Panc1 (cell line): Measurements from ENCODE around the gene TNFRSF17. TPM values are rescaled to one million over a fixed set of nuclear protein-coding genes. Genes with fewer than 3 reads are reported as not detected.
"Not testable (repeated sequence)": the region's sequence is repeated elsewhere in the genome, so short reads cannot be mapped to it uniquely, and the experiment has no call there.

ENCODE experiments used
- ATAC-seq: fragments of 200-7000 bp; cut with Tn5 transposase; 2 replicates; pipeline ENCODE4 v1.9.1; 2020; ENCODE audit warnings: mild to moderate bottlenecking, moderate library complexity
- BruUV-seq: library from RNA; stranded (reverse); fragments of 400-500 nt; replicated peaks from 2 replicates; lab custom pipeline; 2021; lab: Mats Ljungman, UMichigan
- CTCF ChIA-PET: fragments of 300-600 bp; sonication (Branson Sonifier 250); formaldehyde crosslinking; loops from one replicate; lab custom pipeline; 2022; ENCODE audit warnings: antibody characterized with exemption; lab: Charles Lee
- POLR2A ChIA-PET: fragments of 300-600 bp; sonication (Branson Sonifier 250); formaldehyde crosslinking; loops from one replicate; lab custom pipeline; 2022; ENCODE audit warnings: antibody characterized with exemption; lab: Charles Lee
- DNase-seq: peaks from one replicate; pipeline ENCODE4 v3.0.0-alpha.2; 2010; ENCODE audit warnings: low read depth, low spot score
- H3K27ac ChIP-seq: 2 replicates; pipeline ENCODE4 v1.5.1; 2011; ENCODE audit warnings: mild to moderate bottlenecking, low read length, inconsistent platforms
- H3K27me3 ChIP-seq: fragments of 200-500 bp; sonication (Bioruptor generic); 2 replicates; pipeline ENCODE4 v1.6.0; 2014; ENCODE audit warnings: low read length, inconsistent platforms; ENCODE audit not compliant: control insufficient read depth, insufficient read depth
- H3K36me3 ChIP-seq: fragments of 200-500 bp; sonication (Bioruptor generic); 2 replicates; pipeline ENCODE4 v1.5.1; 2014; ENCODE audit warnings: inconsistent platforms, mild to moderate bottlenecking, low read length, moderate library complexity; ENCODE audit not compliant: control insufficient read depth, insufficient read depth
- H3K4me1 ChIP-seq: 2 replicates; pipeline ENCODE4 v1.5.1; 2011; ENCODE audit warnings: inconsistent platforms, mild to moderate bottlenecking, low read length, moderate library complexity; ENCODE audit not compliant: control insufficient read depth, insufficient read depth
- H3K4me3 ChIP-seq, 2 experiments: 2 replicates each; pipeline ENCODE4 v1.5.1; 2011 to 2012; ENCODE audit warnings: low read depth in 2 of 2, low read length in 2 of 2, mild to moderate bottlenecking in 2 of 2, inconsistent platforms in 1 of 2, moderate library complexity in 1 of 2
- H3K9me3 ChIP-seq: fragments of 200-500 bp; sonication (Bioruptor generic); 2 replicates; pipeline ENCODE4 v1.5.1; 2014; ENCODE audit warnings: low read depth, mild to moderate bottlenecking, inconsistent platforms, low read length, moderate library complexity; ENCODE audit not compliant: control insufficient read depth, insufficient read depth
- POLR2AphosphoS5 ChIP-seq: IDR thresholded peaks from 2 replicates; pipeline ENCODE4 v1.6.1; 2012; ENCODE audit warnings: mild to moderate bottlenecking, low read depth, low read length, moderate library complexity
- SIN3A ChIP-seq: IDR thresholded peaks from 2 replicates; pipeline ENCODE4 v1.6.1; 2012; ENCODE audit warnings: low read depth, mild to moderate bottlenecking, low read length, moderate library complexity, borderline replicate concordance; ENCODE audit not compliant: insufficient read depth
- TCF7L2 ChIP-seq: IDR thresholded peaks from 2 replicates; pipeline ENCODE4 v1.6.1; 2011; ENCODE audit warnings: mild to moderate bottlenecking, low read depth, low read length, inconsistent platforms
- in situ Hi-C: cut with HindIII; loops from 2 replicates; pipeline ENCODE4 v1.10.0; 2016; ENCODE audit warnings: low sequenced_read_pairs, low pct_unique_long_range_greater_than_20kb
- intact Hi-C: fragments of 100-400 bp; cut with micrococcal nuclease; formaldehyde crosslinking; loops from one replicate; pipeline ENCODE4 v1.10.0; 2022; ENCODE audit not compliant: unreplicated experiment
- total RNA-seq: library from RNA; stranded (reverse); gene quantifications from one replicate; pipeline ENCODE4 v1.2.1, GENCODE V29; 2021; ENCODE audit not compliant: unreplicated experiment
- TF ChIP-seq, protein P1 (sequence below): fragments of 450-650 bp; IDR thresholded peaks from 2 replicates; pipeline ENCODE4 v1.5.1; 2017; ENCODE audit warnings: mild to moderate bottlenecking
- TF ChIP-seq, protein P2 (sequence below), 2 experiments: IDR thresholded peaks; 2 replicates each; pipeline ENCODE4 v1.6.1; 2011 to 2012; ENCODE audit warnings: low read depth in 2 of 2, control low read depth in 1 of 2, low read length in 1 of 2, mild to moderate bottlenecking in 1 of 2, moderate library complexity in 1 of 2; ENCODE audit not compliant: insufficient read depth in 1 of 2

TNFRSF17 gene
- total RNA-seq, 1 experiment from 2014 or later, result not detected

DNA sequence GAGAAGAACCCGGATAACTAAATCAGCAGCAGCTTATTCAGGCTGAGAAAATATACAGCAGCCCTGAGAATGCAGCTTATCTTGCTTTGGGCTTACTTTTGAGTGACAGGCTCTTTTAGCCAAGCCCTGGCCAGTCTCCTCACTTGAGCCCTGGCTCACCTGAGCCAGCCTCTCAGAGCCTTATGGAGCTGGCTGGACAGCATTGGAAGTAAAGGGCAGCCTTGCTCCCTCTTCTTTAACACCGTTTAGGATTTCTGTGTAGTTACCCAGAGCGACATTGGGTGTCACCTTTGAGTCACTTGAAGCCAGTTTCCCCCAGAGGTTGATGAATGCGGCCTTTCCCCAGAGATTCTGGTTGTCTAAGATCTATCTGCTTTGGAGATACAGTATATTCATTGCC lies 15.5 kb upstream of the TNFRSF17 start:
- BruUV-seq, result no TSS peak
- POLR2A ChIA-PET, result no interaction called here

GRCh38 chr16:11950388-11950787 lies 14.6 kb upstream of the TNFRSF17 start:
- Histone ChIP-seq H3K36me3 (no peaks in the 10 kb centered on the region), H3K4me1 (0 out of 2 replicates have a peak, but pooled peaks cover 3% of the 10 kb centered on the region), H3K27me3 (no peaks in the 10 kb centered on the region), H3K27ac (no peak overlapping the region), H3K4me3 (no peak overlapping the region), H3K9me3 (no peaks in the 10 kb centered on the region)
- in situ Hi-C loops, result no loop called here
- DNase-seq, result no peak
- ChIA-PET CTCF (no interaction called here), POLR2A (no interaction called here)
- ATAC-seq, result no peak
- intact Hi-C loops, result no loop called here
- no peak for TF ChIP-seq TCF7L2
- TF ChIP-seq SIN3A, result no peak
- TF ChIP-seq, protein P1, sequence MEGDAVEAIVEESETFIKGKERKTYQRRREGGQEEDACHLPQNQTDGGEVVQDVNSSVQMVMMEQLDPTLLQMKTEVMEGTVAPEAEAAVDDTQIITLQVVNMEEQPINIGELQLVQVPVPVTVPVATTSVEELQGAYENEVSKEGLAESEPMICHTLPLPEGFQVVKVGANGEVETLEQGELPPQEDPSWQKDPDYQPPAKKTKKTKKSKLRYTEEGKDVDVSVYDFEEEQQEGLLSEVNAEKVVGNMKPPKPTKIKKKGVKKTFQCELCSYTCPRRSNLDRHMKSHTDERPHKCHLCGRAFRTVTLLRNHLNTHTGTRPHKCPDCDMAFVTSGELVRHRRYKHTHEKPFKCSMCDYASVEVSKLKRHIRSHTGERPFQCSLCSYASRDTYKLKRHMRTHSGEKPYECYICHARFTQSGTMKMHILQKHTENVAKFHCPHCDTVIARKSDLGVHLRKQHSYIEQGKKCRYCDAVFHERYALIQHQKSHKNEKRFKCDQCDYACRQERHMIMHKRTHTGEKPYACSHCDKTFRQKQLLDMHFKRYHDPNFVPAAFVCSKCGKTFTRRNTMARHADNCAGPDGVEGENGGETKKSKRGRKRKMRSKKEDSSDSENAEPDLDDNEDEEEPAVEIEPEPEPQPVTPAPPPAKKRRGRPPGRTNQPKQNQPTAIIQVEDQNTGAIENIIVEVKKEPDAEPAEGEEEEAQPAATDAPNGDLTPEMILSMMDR, result no peak
- no peak for TF ChIP-seq POLR2AphosphoS5
- TF ChIP-seq, protein P2, sequence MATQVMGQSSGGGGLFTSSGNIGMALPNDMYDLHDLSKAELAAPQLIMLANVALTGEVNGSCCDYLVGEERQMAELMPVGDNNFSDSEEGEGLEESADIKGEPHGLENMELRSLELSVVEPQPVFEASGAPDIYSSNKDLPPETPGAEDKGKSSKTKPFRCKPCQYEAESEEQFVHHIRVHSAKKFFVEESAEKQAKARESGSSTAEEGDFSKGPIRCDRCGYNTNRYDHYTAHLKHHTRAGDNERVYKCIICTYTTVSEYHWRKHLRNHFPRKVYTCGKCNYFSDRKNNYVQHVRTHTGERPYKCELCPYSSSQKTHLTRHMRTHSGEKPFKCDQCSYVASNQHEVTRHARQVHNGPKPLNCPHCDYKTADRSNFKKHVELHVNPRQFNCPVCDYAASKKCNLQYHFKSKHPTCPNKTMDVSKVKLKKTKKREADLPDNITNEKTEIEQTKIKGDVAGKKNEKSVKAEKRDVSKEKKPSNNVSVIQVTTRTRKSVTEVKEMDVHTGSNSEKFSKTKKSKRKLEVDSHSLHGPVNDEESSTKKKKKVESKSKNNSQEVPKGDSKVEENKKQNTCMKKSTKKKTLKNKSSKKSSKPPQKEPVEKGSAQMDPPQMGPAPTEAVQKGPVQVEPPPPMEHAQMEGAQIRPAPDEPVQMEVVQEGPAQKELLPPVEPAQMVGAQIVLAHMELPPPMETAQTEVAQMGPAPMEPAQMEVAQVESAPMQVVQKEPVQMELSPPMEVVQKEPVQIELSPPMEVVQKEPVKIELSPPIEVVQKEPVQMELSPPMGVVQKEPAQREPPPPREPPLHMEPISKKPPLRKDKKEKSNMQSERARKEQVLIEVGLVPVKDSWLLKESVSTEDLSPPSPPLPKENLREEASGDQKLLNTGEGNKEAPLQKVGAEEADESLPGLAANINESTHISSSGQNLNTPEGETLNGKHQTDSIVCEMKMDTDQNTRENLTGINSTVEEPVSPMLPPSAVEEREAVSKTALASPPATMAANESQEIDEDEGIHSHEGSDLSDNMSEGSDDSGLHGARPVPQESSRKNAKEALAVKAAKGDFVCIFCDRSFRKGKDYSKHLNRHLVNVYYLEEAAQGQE (IDR thresholded peaks at IDR 0.05; ENCODE audit: insufficient read depth in 1 of 2, low read depth in 2 of 2, low read length in 1 of 2), result no peak
- BruUV-seq, result no TSS peak

More for the DNA sequence above, 15.5 kb upstream of the TNFRSF17 start:
- in situ Hi-C loops, result no loop called here
- Histone ChIP-seq H3K9me3 (no peaks in the 10 kb centered on the region), H3K27ac (no peak overlapping the region), H3K27me3 (no peaks in the 10 kb centered on the region), H3K4me3 (no peak overlapping the region), H3K36me3 (no peaks in the 10 kb centered on the region), H3K4me1 (0 out of 2 replicates have a peak, but pooled peaks cover 3% of the 10 kb centered on the region)
- CTCF ChIA-PET, result interaction anchor here (0.7 to 1.9 kb wide), 2 partner anchors 109 to 118 kb away, joined by 6 to 18 read pairs; no protein-coding TSS in a partner anchor
- DNase-seq (peak; percentile 38), ATAC-seq (peak; percentile 95)
- intact Hi-C loops, result loop anchor here (5.0 kb wide), 1 partner anchor 118 kb away; no protein-coding TSS in a partner anchor
- TF ChIP-seq SIN3A, result no peak
- TF ChIP-seq, protein P1, result peak; percentile 79

DNA sequence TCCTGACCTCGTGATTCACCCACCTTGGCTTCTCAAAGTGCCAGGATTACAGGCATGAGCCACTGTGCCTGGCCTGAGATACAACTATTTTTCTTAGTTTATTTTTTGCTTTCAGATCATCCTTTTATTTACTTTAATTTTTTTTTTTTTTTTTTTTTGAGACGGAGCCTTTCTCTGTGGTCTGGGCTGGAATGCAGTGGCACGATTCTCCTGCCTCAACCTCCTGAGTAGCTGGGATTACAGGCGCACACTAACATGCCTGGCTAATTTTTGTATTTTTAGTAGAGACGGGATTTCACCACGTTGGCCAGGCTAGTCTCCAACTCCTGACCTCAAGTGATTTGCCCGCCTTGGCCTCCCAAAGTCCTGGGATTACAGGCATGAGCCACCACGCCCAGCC lies 11.4 kb upstream of the TNFRSF17 start:
- H3K4me3 ChIP-seq, CTCF ChIA-PET, intact Hi-C loops: not testable (repeated sequence)

More for the DNA sequence above, 11.4 kb upstream of the TNFRSF17 start:
- DNase-seq, H3K36me3 ChIP-seq, BruUV-seq, H3K4me1 ChIP-seq, H3K9me3 ChIP-seq, in situ Hi-C loops, ATAC-seq, POLR2A ChIA-PET, H3K27ac ChIP-seq, H3K27me3 ChIP-seq: not testable (repeated sequence)
